H1 (cell line): ENCODE results near the gene ADAM19.

Experiments
- GTF2F1 ChIP-seq: IDR thresholded peaks from 2 replicates; pipeline ENCODE4 v1.6.1; 2012; ENCODE audit warnings: low read depth, low read length, improper control_type of control experiment, borderline replicate concordance
- MAFK ChIP-seq: IDR thresholded peaks from 2 replicates; pipeline ENCODE4 v1.6.1; 2012; ENCODE audit warnings: low read depth, mild to moderate bottlenecking, improper control_type of control experiment, low read length
- POLR2A ChIP-seq, 2 experiments: IDR thresholded peaks; 1 replicate in 1 of 2; 2 replicates in 1 of 2; pipeline ENCODE4 v1.6.1; 2011; ENCODE audit warnings: low read depth in 2 of 2, low read length in 2 of 2, mild to moderate bottlenecking in 2 of 2; ENCODE audit errors: control extremely low read depth in 1 of 2
- RFX5 ChIP-seq: IDR thresholded peaks from 2 replicates; pipeline ENCODE4 v1.6.1; 2011; ENCODE audit warnings: low read depth, low read length, improper control_type of control experiment, borderline replicate concordance
- TAF1 ChIP-seq: IDR thresholded peaks from 2 replicates; pipeline ENCODE4 v1.6.1; 2011; ENCODE audit warnings: mild to moderate bottlenecking, low read depth, low read length
- TF ChIP-seq, protein P1 (sequence below), 3 experiments: IDR thresholded peaks; 1 replicate in 2 of 3; 2 replicates in 1 of 3; pipeline versions ENCODE4 v1.5.1 to v1.6.1; 2011; ENCODE audit warnings: low read length in 3 of 3, mild to moderate bottlenecking in 3 of 3, inconsistent platforms in 2 of 3, low read depth in 1 of 3, moderate library complexity in 1 of 3; ENCODE audit not compliant: insufficient read depth in 1 of 3; ENCODE audit errors: control extremely low read depth in 1 of 3

DNA sequence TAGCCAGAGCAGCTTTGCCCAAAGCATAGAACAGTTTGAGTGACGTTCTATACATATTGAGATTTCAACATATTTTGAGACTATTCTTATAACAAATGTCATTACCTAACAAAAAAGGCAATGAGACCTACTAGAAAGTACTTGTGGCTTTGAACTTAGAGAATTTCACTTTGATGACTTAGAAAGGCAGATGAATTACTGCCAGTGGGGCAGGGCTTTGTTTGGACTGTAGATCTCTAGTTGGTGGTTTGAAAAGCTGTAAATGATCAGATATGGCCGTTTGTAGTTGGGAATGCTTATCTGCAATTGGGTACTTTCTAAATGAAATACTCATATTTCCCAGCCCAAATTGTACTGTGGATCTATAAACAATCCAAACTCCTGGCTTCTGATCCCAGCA is 48.6 kb upstream of the ADAM19 start:
- no peak for TF ChIP-seq POLR2A (IDR thresholded peaks at IDR 0.05; ENCODE audit: control extremely low read depth in 1 of 2, low read depth in 2 of 2, low read length in 2 of 2)
- TF ChIP-seq MAFK: no peak
- TF ChIP-seq RFX5: no peak
- TF ChIP-seq, protein P1, sequence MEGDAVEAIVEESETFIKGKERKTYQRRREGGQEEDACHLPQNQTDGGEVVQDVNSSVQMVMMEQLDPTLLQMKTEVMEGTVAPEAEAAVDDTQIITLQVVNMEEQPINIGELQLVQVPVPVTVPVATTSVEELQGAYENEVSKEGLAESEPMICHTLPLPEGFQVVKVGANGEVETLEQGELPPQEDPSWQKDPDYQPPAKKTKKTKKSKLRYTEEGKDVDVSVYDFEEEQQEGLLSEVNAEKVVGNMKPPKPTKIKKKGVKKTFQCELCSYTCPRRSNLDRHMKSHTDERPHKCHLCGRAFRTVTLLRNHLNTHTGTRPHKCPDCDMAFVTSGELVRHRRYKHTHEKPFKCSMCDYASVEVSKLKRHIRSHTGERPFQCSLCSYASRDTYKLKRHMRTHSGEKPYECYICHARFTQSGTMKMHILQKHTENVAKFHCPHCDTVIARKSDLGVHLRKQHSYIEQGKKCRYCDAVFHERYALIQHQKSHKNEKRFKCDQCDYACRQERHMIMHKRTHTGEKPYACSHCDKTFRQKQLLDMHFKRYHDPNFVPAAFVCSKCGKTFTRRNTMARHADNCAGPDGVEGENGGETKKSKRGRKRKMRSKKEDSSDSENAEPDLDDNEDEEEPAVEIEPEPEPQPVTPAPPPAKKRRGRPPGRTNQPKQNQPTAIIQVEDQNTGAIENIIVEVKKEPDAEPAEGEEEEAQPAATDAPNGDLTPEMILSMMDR (IDR thresholded peaks at IDR 0.05; ENCODE audit: control extremely low read depth in 1 of 3, insufficient read depth in 1 of 3, low read depth in 1 of 3, low read length in 3 of 3): no peak
- no peak for TF ChIP-seq GTF2F1
- TF ChIP-seq TAF1: no peak
